ENCODE data around the gene GAB2.

GAB2 gene

DNA sequence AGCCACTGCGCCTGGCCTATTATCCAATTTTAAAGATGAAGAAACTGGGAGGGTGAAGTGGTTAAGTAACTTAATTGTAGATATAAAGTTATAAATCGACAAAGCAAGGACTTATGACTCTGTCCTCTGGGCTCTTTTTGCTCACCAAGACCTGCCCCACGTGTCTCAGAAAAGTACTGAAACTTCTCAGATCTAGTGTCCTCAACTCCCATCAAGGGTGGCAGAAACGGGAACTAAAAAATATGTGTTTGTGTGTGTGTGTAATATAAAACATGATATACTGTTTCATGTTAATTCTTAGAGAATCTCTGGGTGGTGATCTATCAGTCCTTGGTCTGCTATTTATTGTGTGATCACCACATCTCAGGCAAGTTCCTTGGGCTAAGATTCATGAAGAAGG is 104.9 kb downstream of the GAB2 start:
- no peak for DNase-seq (ENCODE audit: extremely low read depth, low read depth)
- TF ChIP-seq, protein P1, sequence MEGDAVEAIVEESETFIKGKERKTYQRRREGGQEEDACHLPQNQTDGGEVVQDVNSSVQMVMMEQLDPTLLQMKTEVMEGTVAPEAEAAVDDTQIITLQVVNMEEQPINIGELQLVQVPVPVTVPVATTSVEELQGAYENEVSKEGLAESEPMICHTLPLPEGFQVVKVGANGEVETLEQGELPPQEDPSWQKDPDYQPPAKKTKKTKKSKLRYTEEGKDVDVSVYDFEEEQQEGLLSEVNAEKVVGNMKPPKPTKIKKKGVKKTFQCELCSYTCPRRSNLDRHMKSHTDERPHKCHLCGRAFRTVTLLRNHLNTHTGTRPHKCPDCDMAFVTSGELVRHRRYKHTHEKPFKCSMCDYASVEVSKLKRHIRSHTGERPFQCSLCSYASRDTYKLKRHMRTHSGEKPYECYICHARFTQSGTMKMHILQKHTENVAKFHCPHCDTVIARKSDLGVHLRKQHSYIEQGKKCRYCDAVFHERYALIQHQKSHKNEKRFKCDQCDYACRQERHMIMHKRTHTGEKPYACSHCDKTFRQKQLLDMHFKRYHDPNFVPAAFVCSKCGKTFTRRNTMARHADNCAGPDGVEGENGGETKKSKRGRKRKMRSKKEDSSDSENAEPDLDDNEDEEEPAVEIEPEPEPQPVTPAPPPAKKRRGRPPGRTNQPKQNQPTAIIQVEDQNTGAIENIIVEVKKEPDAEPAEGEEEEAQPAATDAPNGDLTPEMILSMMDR (IDR thresholded peaks at IDR 0.05; ENCODE audit: low read depth, low read length, missing control alignments) = no peak
- H3K4me3 ChIP-seq (replicated peaks; ENCODE audit: low read depth, low read length) = no peak overlapping the region

DNA sequence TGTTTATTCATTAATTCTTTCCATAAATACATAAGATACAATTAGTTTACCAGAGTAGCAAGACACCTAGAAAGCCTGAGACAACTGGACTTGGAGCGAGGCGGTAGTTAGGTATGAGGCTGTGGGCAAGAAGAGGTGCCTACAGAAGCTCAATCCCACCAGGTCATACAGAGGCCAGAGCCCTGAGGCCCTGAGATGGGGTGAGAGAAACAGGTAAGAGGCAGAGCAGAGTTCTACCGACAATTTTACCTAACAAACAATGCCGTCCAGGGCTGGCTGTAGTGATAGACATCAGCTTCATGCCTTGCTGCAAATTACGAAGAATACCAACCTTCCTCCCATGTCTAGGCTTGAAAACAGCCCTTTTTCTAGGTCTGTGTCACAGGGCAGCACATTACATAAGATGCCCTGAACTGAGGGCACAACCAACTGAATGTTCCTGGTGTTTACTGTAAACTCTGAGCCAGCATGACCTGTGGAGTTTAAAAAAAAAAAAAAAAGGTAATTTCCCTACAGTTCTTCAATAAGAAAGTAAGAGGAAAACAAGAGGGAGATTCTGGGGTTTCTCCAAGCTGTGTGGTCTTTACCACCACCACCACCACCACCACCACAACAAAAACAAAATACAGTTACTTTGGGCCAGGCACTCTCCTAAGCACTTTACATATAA is 105.8 kb downstream of the GAB2 start:
- TF ChIP-seq, protein P1 (IDR thresholded peaks at IDR 0.05; ENCODE audit: low read depth, low read length, missing control alignments) = no peak
- H3K4me3 ChIP-seq (replicated peaks; ENCODE audit: low read depth, low read length) = no peak overlapping the region
- no peak for DNase-seq (ENCODE audit: extremely low read depth, low read depth)

DNA sequence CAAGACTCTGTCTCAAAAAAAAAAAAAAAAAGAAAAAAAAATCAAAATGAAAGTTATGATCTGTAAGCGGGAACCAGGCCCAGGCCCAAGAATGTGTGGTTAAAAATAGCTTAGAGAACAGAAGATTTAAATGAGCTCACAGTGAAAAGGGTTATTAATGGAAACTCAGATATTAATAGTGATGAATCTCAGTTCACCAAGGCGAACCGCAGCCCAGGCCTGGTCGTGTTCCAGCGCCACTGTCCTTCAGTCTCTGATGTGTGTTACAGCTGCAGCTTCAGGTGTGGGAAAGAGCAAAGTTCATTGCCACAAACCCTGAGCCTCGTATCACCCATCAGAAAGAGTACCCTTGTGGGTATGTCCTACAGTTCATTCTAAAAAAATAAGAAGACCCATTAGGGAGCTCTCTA is 107.1 kb downstream of the GAB2 start:
- TF ChIP-seq, protein P1 (IDR thresholded peaks at IDR 0.05; ENCODE audit: low read depth, low read length, missing control alignments) = no peak
- no peak for DNase-seq (ENCODE audit: extremely low read depth, low read depth)
- H3K4me3 ChIP-seq (replicated peaks; ENCODE audit: low read depth, low read length) = no peak overlapping the region

DNA sequence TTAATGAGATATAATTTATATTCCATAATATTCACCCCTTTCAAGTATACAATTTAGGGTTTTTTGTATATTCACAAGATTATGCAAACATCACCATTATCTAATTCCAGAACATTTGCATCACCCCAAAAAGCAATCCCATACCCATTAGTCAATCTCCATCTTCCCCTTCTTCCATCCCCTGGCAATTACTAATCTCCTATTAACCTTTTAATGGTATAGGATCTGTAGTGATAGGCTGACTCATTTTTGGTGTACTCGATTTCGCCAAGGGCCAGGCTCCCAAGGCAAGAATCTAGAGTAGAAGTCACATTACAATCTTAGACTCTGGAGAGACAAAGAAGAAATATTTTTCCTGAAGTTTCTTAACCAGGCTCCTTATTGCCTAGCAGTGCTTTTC is 113.4 kb downstream of the GAB2 start:
- no peak for DNase-seq (ENCODE audit: extremely low read depth, low read depth)
- TF ChIP-seq, protein P1 (IDR thresholded peaks at IDR 0.05; ENCODE audit: low read depth, low read length, missing control alignments) = no peak
- no peak overlapping the region for H3K4me3 ChIP-seq (replicated peaks; ENCODE audit: low read depth, low read length)

DNA sequence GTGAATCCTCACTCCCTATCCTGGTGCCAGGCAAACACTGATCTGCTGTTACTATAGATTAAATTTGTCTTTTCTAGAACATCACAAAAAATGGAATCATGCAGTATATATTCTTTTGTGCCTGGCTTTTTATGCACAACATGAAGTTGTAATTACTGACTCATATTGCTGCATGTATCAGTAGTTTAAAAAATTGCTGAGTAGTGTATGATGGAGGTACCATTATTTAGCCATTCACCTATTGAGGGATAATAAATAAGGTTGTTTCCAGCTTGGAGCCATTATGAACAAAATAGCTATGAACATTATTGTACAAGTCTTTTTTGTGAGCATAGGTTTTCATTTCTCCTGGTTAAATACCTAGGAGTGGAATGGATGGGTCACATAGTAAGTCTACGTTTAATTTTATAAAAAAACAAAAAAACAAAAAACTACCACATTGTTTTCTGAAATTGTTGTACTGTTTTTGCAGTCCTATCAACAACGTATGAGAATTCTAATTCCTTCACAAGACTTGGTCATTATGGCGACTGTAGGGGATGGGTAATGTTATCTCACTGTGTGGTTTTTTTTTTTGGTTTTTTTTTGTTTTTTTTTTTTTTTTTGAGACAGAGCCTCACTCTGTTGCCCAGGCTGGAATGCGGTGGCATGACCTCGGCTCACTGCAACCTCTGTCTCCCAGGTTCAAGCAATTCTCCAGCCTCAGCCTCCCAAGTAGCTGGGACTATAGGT is 117.3 kb downstream of the GAB2 start:
- DNase-seq (ENCODE audit: extremely low read depth, low read depth) = no peak
- no peak overlapping the region for H3K4me3 ChIP-seq (replicated peaks; ENCODE audit: low read depth, low read length)
- TF ChIP-seq, protein P1 (IDR thresholded peaks at IDR 0.05; ENCODE audit: low read depth, low read length, missing control alignments) = no peak

DNA sequence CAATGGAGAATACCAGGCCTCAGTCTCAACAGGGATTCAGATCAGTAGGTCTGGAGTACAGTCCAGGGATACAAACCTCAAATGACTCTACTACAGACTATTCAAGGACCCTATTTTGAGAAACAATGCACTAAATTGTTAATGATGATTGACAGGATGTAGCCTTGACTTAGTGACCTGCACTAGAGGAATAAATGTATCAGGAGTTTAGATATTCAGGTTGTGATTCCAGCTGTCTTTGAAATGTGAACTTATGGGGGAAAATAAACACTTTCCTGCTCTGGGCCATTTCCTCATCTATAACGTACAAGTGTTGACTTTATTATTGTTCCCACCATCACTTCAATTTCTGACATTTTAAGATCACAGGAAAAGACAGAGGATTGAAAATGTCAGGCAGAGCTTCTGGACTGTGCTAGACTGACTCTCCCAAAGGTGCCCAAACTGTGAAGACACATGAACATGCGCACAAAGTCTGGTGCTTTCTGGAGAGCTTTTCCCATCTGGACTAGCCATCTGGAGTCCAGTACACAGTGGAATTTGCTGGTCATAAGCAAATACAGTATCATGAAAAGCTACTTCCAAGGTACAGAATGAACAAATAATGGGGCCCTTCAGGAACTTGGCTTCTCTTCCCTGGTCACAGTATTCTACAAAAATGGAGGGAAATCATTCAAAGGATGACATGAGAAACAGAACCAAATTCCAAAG is 118.5 kb downstream of the GAB2 start:
- TF ChIP-seq, protein P1 (IDR thresholded peaks at IDR 0.05; ENCODE audit: low read depth, low read length, missing control alignments) = no peak
- H3K4me3 ChIP-seq (replicated peaks; ENCODE audit: low read depth, low read length) = no peak overlapping the region
- DNase-seq (ENCODE audit: extremely low read depth, low read depth) = no peak
